Neural cell (in vitro differentiated cells): ENCODE measurements around the gene ITGA3. TPM values are rescaled to one million over a fixed set of nuclear protein-coding genes. Genes with fewer than 3 reads are reported as not detected.

Experiments
- H2AFZ ChIP-seq: fragments of 200-600, 300-800 bp; sonication (generic), shearing (Covaris generic); 2 replicates; pipeline ENCODE4 v1.6.0; 2014; ENCODE audit warnings: low read depth, mild to moderate bottlenecking, antibody characterized with exemption, low read length, moderate library complexity
- H3F3A ChIP-seq: fragments of 200-600 bp; shearing (Covaris generic); 2 replicates; pipeline ENCODE4 v1.6.1; 2016; ENCODE audit warnings: mild to moderate bottlenecking, moderate library complexity, mixed read lengths, antibody characterized with exemption, low read length; ENCODE audit not compliant: insufficient read depth, poor library complexity, severe bottlenecking
- H3K27ac ChIP-seq: fragments of 200-600, 300-800 bp; sonication (generic), shearing (Covaris generic); 2 replicates; pipeline ENCODE4 v1.5.1; 2014; ENCODE audit warnings: mild to moderate bottlenecking, low read length, moderate library complexity
- H3K27me3 ChIP-seq: fragments of 300-800, 200-600 bp; sonication (generic), shearing (Covaris generic); 2 replicates; pipeline ENCODE4 v1.6.0; 2014; ENCODE audit warnings: mild to moderate bottlenecking, low read depth, low read length, moderate library complexity; ENCODE audit not compliant: insufficient read depth
- H3K36me3 ChIP-seq: fragments of 300-800, 200-600 bp; sonication (generic), shearing (Covaris generic); 2 replicates; pipeline ENCODE4 v1.5.1; 2014; ENCODE audit warnings: mild to moderate bottlenecking, antibody characterized with exemption, low read length, moderate library complexity; ENCODE audit not compliant: insufficient read depth
- H3K4me2 ChIP-seq: fragments of 300-800, 200-600 bp; sonication (generic), shearing (Covaris generic); 2 replicates; pipeline ENCODE4 v1.6.0; 2014; ENCODE audit warnings: mild to moderate bottlenecking, low read length
- H3K4me3 ChIP-seq: fragments of 300-800, 200-600 bp; sonication (generic), shearing (Covaris generic); 2 replicates; pipeline ENCODE4 v1.5.1; 2014; ENCODE audit warnings: mild to moderate bottlenecking, low read length, moderate library complexity
- H3K79me2 ChIP-seq: fragments of 200-600 bp; shearing (Covaris generic); replicated peaks from 2 replicates; pipeline ENCODE4 v1.6.0; 2014; ENCODE audit warnings: mild to moderate bottlenecking, low read length, moderate library complexity; ENCODE audit not compliant: insufficient read depth
- H3K9ac ChIP-seq: fragments of 300-800, 200-600 bp; sonication (generic), shearing (Covaris generic); 2 replicates; pipeline ENCODE4 v1.6.1; 2016; ENCODE audit warnings: mild to moderate bottlenecking, low read length, mixed read lengths
- H3K9me2 ChIP-seq: fragments of 200-600 bp; shearing (Covaris generic); 2 replicates; pipeline ENCODE4 v1.6.1; 2016; ENCODE audit warnings: mild to moderate bottlenecking, low read length, mixed read lengths; ENCODE audit not compliant: insufficient read depth
- H3K9me3 ChIP-seq: fragments of 200-600, 300-800 bp; sonication (generic), shearing (Covaris generic); 2 replicates; pipeline ENCODE4 v1.6.1; 2016; ENCODE audit warnings: mild to moderate bottlenecking, mixed run types, low read length, moderate library complexity, mixed read lengths
- H4K20me1 ChIP-seq: fragments of 200-600 bp; shearing (Covaris generic); 2 replicates; pipeline ENCODE4 v1.6.1; 2016; ENCODE audit warnings: mild to moderate bottlenecking, mixed run types; ENCODE audit not compliant: insufficient read depth
- CTCF ChIP-seq: fragments of 450-650 bp; IDR thresholded peaks from 2 replicates; pipeline ENCODE4 v1.5.1; 2014; ENCODE audit warnings: antibody characterized with exemption, mild to moderate bottlenecking, moderate library complexity; ENCODE audit not compliant: poor library complexity, severe bottlenecking
- EP300 ChIP-seq: fragments of 450-650 bp; conservative IDR thresholded peaks from 2 replicates; pipeline ENCODE4 v1.6.1; 2014; ENCODE audit warnings: antibody characterized with exemption, mild to moderate bottlenecking, moderate library complexity; ENCODE audit not compliant: poor library complexity, severe bottlenecking
- EZH2 ChIP-seq: fragments of 200-600, 300-800 bp; shearing (Covaris generic), sonication (generic); IDR thresholded peaks from 2 replicates; pipeline ENCODE4 v1.6.1; 2014; ENCODE audit warnings: antibody characterized with exemption, low read length, borderline replicate concordance, mild to moderate bottlenecking; ENCODE audit not compliant: insufficient read depth, poor library complexity, severe bottlenecking
- MXI1 ChIP-seq: fragments of 450-650 bp; conservative IDR thresholded peaks from 2 replicates; pipeline ENCODE4 v1.6.1; 2014; ENCODE audit warnings: antibody characterized with exemption, mild to moderate bottlenecking; ENCODE audit not compliant: poor library complexity, severe bottlenecking
- POLR2AphosphoS5 ChIP-seq: IDR thresholded peaks from 2 replicates; pipeline ENCODE4 v1.6.1; 2012
- RAD21 ChIP-seq: fragments of 450-650 bp; conservative IDR thresholded peaks from 2 replicates; pipeline ENCODE4 v1.6.1; 2014; ENCODE audit warnings: antibody characterized with exemption, mild to moderate bottlenecking, moderate library complexity
- SMC3 ChIP-seq: fragments of 450-650 bp; conservative IDR thresholded peaks from 2 replicates; pipeline ENCODE4 v1.6.1; 2014; ENCODE audit warnings: antibody characterized with exemption, mild to moderate bottlenecking, moderate library complexity; ENCODE audit not compliant: poor library complexity
- TAF1 ChIP-seq: IDR thresholded peaks from 2 replicates; pipeline ENCODE4 v1.6.1; 2012; ENCODE audit warnings: low read depth
- polyA plus RNA-seq: library from polyadenylated mRNA; depleted of rRNA; stranded (reverse); fragments of >200 nt; gene quantifications from 2 replicates; pipeline ENCODE4 v1.2.3, GENCODE V29; 2014
- TF ChIP-seq, protein P1 (sequence below): IDR thresholded peaks from 2 replicates; pipeline ENCODE4 v1.6.1; 2012; ENCODE audit warnings: borderline replicate concordance

ITGA3 gene
- polyA plus RNA-seq, 1 donor from 2014 or later, result 33.0 TPM

GRCh38 chr17:50046667-50047066, 9.2 kb upstream of the ITGA3 start:
- Histone ChIP-seq H3K9me2 (no peaks in the 10 kb centered on the region), H3K79me2 (no peaks in the 10 kb centered on the region), H3K4me3 (no peak overlapping the region), H3K27ac (no peak overlapping the region), H4K20me1 (no peaks in the 10 kb centered on the region), H3F3A (no peaks in the 10 kb centered on the region), H3K36me3 (no peaks in the 10 kb centered on the region), H3K9me3 (no peaks in the 10 kb centered on the region), H3K4me2 (no peak overlapping the region), H2AFZ (no peak overlapping the region), H3K9ac (no peak overlapping the region), H3K27me3 (no peaks in the 10 kb centered on the region)
- no peak for TF ChIP-seq EP300
- TF ChIP-seq CTCF, result no peak
- no peak for TF ChIP-seq TAF1
- TF ChIP-seq MXI1, result no peak
- TF ChIP-seq SMC3, result no peak
- TF ChIP-seq RAD21, result no peak
- TF ChIP-seq EZH2, result no peak
- TF ChIP-seq POLR2AphosphoS5, result no peak
- TF ChIP-seq, protein P1, sequence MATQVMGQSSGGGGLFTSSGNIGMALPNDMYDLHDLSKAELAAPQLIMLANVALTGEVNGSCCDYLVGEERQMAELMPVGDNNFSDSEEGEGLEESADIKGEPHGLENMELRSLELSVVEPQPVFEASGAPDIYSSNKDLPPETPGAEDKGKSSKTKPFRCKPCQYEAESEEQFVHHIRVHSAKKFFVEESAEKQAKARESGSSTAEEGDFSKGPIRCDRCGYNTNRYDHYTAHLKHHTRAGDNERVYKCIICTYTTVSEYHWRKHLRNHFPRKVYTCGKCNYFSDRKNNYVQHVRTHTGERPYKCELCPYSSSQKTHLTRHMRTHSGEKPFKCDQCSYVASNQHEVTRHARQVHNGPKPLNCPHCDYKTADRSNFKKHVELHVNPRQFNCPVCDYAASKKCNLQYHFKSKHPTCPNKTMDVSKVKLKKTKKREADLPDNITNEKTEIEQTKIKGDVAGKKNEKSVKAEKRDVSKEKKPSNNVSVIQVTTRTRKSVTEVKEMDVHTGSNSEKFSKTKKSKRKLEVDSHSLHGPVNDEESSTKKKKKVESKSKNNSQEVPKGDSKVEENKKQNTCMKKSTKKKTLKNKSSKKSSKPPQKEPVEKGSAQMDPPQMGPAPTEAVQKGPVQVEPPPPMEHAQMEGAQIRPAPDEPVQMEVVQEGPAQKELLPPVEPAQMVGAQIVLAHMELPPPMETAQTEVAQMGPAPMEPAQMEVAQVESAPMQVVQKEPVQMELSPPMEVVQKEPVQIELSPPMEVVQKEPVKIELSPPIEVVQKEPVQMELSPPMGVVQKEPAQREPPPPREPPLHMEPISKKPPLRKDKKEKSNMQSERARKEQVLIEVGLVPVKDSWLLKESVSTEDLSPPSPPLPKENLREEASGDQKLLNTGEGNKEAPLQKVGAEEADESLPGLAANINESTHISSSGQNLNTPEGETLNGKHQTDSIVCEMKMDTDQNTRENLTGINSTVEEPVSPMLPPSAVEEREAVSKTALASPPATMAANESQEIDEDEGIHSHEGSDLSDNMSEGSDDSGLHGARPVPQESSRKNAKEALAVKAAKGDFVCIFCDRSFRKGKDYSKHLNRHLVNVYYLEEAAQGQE, result no peak

- no peak overlapping the region for H3K4me2 ChIP-seq
- no peaks in the 10 kb centered on the region for H3F3A ChIP-seq
- H4K20me1 ChIP-seq, result no peaks in the 10 kb centered on the region
- H2AFZ ChIP-seq, result no peak overlapping the region
- H3K9me2 ChIP-seq, result no peaks in the 10 kb centered on the region
- H3K27me3 ChIP-seq, result no peaks in the 10 kb centered on the region
- H3K9ac ChIP-seq, result no peak overlapping the region
- H3K79me2 ChIP-seq, result no peaks in the 10 kb centered on the region
- H3K36me3 ChIP-seq, result no peaks in the 10 kb centered on the region
- H3K4me3 ChIP-seq, result no peak overlapping the region
- H3K27ac ChIP-seq, result no peak overlapping the region
- TF ChIP-seq, protein P1, result no peak
- TF ChIP-seq SMC3, result no peak
- TF ChIP-seq TAF1, result no peak
- no peak for TF ChIP-seq POLR2AphosphoS5
- no peak for TF ChIP-seq MXI1
- no peak for TF ChIP-seq CTCF
- no peak for TF ChIP-seq RAD21
- TF ChIP-seq EZH2, result no peak
- H3K9me3 ChIP-seq, result no peaks in the 10 kb centered on the region
These were observed 8.8 kb upstream of the ITGA3 start for GRCh38 chr17:50047083-50047482.
